Activated effector memory CD4-positive, alpha-beta T cell treated with Interleukin-2 at 50 U/mL for 16 hours (primary cell): ENCODE measurements around the gene SMKR1.
A peak's percentile ranks its signal among the peaks of the same experiment; 100 is the strongest.
"Not testable (repeated sequence)": the region's sequence is repeated elsewhere in the genome, so short reads cannot be mapped to it uniquely, and the experiment has no call there.

Source experiments
- DNase-seq: peaks from one replicate; pipeline ENCODE4 v3.0.0-alpha.2; 2020

The SMKR1 gene

GRCh38 chr7:129501760-129502707, at the start of gene SMKR1:
Gene SMKR1 (plus strand): TSS chr7:129502531. CDS start chr7:129502825, 294 bp downstream.
- DNase-seq, result peak; percentile 93

- DNase-seq, result no peak
Observed at GRCh38 chr7:129452589-129453231, 49.6 kb upstream of the SMKR1 start.

- DNase-seq, result no peak
Observed at GRCh38 chr7:129453510-129454248, 48.7 kb upstream of the SMKR1 start.

GRCh38 chr7:129454249-129454551, 48.1 kb upstream of the SMKR1 start:
- no peak for DNase-seq

- DNase-seq, result no peak
Observed at GRCh38 chr7:129456421-129456820, 45.9 kb upstream of the SMKR1 start.

GRCh38 chr7:129457101-129457500, 45.2 kb upstream of the SMKR1 start:
- no peak for DNase-seq

- no peak for DNase-seq
Observed at GRCh38 chr7:129458171-129458570, 44.2 kb upstream of the SMKR1 start.

- no peak for DNase-seq
Observed at GRCh38 chr7:129461809-129462208, 40.5 kb upstream of the SMKR1 start.

- DNase-seq, result no peak
Observed at GRCh38 chr7:129462420-129462819, 39.9 kb upstream of the SMKR1 start.

- no peak for DNase-seq
Observed at GRCh38 chr7:129464194-129464593, 38.1 kb upstream of the SMKR1 start.

GRCh38 chr7:129465080-129465479, 37.3 kb upstream of the SMKR1 start:
- DNase-seq, result no peak

- no peak for DNase-seq
Observed at GRCh38 chr7:129466796-129467195, 35.5 kb upstream of the SMKR1 start.

- no peak for DNase-seq
Observed at GRCh38 chr7:129468087-129468486, 34.2 kb upstream of the SMKR1 start.

- DNase-seq, result no peak
Observed at GRCh38 chr7:129468547-129468946, 33.8 kb upstream of the SMKR1 start.

- no peak for DNase-seq
Observed at GRCh38 chr7:129469930-129470329, 32.4 kb upstream of the SMKR1 start.

GRCh38 chr7:129470411-129470810, 31.9 kb upstream of the SMKR1 start:
- no peak for DNase-seq

- no peak for DNase-seq
Observed at GRCh38 chr7:129471402-129471827, 30.9 kb upstream of the SMKR1 start.

GRCh38 chr7:129475931-129476330, 26.4 kb upstream of the SMKR1 start:
- not testable (repeated sequence) for DNase-seq

- not testable (repeated sequence) for DNase-seq
Observed at GRCh38 chr7:129476398-129476797, 25.9 kb upstream of the SMKR1 start.

- no peak for DNase-seq
Observed at GRCh38 chr7:129479831-129480230, 22.5 kb upstream of the SMKR1 start.

GRCh38 chr7:129480674-129481363, 21.5 kb upstream of the SMKR1 start:
- DNase-seq, result no peak

GRCh38 chr7:129481376-129481775, 21.0 kb upstream of the SMKR1 start:
- DNase-seq, result not testable (repeated sequence)

GRCh38 chr7:129482781-129483180, 19.6 kb upstream of the SMKR1 start:
- DNase-seq, result no peak
